HG03565 (cell line): ENCODE measurements around the gene SLFN12.
"Not testable (repeated sequence)": the region's sequence is repeated elsewhere in the genome, so short reads cannot be mapped to it uniquely, and the experiment has no call there.

Experiments
- ATAC-seq: cut with Tn5 transposase; IDR thresholded peaks from one replicate; pipeline ENCODE4 v1.9.1; 2021; ENCODE audit warnings: mild to moderate bottlenecking, moderate library complexity; ENCODE audit not compliant: unreplicated experiment

SLFN12 gene

DNA sequence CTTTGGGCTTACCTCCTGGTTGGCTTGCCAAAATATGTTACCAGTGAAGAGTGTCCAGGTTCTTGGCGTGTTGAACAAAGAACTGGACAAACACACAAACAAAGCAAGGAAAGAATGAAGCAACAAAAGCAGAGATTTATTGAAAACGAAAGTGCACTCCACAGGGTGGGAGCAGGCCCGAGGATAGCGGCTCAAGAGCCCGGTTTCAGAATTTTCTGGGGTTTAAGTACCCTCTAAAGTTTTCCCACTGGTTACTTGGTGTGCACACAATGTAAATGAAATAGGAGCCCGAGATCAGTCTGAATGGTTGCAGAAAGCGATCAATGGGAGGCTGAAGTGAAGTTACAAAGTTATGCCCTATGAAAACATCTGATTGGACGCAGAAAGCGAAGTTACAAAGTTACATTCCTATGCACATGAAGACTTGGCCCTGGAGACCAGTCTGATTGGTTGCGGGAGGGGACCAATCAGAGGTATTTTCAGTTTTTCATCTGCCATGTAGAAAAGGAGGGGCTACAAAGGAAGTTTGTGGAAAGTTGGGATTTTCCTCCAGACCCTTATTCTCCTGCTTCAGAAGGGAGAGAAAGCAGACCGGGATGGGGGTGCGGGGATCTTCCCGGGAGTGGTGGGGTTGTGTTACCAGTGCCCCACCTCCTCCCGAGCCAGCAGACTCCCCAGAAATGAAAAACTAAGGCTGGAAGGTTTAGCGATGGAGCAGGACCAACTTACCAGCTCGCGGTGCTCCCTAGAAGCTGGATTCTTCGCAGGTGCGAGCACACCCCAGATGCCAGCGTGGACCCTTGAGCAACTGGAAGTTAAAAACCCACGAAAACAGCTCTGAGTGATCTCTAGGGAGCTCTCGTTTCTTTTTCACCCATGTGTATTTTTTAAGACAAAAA is at the start of gene SLFN12:
Gene SLFN12, minus strand, starts transcription at position 325 of the 899 bp plus-strand sequence. CDS start 9,472 bp downstream, outside the sequence.
- ATAC-seq: peak; percentile 70

DNA sequence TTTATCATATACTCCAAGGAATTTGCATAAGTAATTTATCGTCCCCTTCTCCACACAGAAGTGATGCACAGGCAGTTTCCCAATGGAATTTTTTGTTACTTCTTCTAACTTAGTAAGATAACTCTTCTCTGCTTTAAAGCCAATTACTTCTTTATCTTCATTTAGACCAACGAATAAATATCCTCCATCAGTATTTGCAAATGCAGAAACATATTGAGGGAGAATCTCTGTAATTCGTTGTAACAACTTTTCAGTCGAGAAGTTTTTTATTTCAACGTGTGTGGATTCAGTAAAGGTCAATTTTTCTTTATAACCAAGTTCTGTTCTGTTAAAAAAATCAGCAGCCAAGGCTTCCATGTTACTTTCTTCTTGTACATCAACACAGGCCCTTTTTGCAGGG is 47.0 kb upstream of the SLFN12 start:
- ATAC-seq: no peak

DNA sequence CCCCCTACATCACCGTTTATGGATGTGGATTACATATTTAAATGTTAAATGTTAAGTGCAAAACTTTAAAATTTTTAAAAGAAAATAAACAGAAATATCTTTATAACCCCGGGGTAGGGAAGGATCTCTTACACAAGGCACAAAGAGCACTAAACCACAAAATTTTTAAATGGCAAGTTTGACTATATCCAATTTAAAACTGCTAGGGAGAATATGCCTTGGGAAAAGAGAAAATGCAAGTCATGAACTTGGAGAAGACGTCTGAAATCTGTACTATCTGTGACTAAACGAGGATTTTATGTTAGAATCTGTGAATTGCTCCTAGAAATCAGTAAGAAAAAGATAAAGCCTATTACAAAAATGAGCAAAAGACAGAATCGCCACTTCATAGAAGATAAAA is 44.9 kb upstream of the SLFN12 start:
- no peak for ATAC-seq

DNA sequence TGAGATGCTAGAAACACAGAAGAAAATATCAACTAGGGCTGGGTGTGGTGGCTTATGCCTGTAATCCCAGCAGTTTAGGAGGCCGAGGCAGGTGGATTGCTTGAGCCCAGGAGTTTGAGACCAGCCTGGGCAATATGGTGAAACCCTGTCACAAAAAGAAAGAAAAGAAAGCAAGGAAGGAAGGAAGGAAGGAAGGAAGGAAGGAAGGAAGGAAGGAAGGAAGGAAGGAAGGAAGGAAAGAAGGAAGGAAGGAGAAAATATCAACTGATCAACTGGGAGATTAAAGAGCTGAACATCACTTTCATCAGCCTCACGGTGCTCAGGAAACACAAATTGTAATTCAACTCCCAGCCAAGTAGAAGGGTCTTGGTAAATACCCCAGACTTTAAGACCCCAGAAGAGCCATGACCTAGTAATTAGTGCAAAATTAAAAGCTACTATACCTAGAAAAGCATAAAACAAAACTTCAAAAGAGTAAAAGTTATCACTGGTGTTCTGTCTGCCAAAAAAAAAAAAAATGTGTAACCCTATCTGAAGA is 44.1 kb upstream of the SLFN12 start:
- ATAC-seq: no peak

DNA sequence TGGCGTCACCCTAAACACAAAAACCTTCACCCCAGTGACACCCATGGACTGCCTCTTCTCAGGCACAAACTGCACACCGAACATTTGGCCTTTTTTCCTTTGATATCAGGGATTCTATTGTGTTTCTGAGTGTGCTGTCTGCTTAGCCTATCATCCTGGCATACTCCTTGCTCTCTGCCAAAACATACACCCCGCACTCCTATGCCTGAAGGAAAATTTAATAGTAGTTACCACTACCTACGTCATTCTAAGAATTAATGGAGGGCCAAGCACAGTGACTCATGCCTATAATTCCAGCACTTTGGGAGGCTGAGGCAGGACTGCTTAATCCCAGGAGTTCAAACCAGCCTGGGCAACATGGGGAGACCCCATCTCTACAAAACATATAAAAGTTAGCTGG is 36.2 kb upstream of the SLFN12 start:
- ATAC-seq: no peak

DNA sequence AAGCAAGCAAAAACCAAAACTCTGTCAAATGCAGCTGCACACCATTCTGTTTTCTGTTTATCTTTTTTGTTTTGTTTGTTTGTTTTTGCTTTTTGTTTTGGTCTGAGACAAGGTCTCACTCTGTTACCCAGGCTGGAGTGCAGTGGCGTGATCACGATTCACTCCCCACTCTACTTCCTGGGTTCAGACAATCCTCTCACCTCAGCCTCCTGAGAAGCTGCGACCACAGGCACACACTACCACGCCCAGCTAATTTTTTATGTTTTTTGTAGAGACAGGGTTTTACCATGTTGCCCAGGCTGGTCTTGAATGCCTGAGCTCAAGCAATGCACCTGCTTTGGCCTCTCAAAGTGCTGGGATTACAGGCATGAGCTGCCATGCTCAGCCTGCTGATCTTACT is 35.5 kb upstream of the SLFN12 start:
- ATAC-seq: no peak

DNA sequence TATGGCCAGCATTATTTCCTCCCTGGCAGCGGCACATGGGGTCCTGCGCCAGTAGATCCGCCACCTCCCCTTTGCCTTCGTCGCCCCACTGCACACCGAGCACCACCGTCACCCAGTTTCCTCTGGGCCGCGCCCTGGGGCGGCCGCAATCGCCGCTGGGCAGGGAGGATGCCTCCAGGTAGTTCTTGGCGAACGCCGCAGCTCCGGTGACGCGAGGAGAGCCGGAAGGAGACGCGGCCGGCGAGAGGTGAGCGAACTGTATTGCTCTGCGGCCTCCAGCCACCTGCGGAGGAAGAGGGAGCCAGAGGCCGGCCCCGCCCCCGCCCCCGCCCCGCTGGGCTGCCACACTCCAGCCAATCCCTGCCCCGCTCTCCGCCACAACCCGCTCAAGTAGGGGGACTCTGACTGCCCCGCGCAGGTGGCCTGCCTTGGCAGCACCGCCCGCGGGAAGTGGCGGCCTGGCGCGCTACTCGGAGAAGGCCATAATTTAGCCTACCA is 28.1 kb upstream of the SLFN12 start:
- ATAC-seq: peak; percentile 71

DNA sequence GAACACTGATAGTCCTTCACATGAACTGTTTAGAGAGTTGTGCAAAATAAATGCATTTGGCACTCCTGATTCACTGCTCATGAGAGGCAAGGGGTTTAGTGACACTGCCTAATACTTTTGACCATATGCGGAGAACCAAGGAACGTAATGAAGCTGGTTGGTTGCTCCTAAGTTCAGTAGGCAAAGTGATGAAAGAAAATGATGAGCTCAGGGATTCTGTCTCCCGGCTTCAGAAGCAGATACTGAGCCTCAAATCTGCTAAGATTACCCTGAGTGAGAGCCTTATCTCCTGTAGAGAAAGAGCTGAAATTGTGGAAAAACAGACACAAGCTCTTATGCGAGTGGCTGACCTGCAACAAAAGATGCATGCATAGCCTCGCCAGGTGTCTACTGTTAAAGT is 21.7 kb upstream of the SLFN12 start:
- not testable (repeated sequence) for ATAC-seq

DNA sequence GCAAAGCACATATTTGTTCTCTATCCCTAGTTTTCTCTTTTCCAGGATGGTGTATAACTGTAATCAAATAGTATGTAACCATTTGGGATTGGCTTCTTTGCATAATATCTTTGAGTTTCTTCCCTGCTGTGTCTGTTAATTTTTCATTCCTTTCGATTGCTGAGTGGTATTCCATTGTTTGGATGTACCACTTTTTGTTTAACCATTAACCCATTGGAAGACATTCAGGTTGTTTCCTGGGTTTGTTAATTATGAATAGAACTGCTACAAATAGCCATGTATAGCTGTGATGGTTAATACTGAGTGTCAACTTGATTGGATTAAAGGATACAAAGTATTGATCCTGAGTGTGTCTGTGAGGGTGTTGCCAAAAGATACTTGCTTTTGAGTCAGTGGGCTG is 20.9 kb upstream of the SLFN12 start:
- ATAC-seq: no peak

DNA sequence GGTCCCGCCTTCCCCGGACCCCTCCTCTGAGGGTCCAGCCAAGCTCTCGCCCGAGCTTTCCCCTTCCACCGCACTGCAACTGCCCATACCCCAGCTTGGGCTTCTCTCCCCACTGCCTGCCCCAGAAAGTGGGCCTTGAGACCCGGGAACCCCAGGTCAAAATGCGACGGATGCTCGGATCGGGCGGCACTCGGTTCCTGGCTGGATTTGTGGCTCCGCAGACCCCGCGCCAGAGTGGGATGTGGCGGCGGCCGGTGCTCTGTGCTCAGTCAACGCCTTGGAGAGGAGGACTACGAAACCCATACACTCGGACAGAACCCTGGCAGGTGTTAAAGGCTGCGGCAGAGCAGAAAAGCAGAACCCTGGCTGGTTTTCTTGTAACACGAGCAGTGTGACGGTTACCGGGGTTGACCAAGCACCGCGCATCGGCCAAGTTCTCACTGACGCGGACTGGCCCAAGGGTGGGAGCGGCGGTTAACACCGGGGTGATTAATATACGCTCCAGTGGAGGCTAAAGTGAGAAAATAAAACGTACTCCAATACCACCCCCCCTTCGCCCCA is 17.2 kb upstream of the SLFN12 start:
- ATAC-seq: no peak

DNA sequence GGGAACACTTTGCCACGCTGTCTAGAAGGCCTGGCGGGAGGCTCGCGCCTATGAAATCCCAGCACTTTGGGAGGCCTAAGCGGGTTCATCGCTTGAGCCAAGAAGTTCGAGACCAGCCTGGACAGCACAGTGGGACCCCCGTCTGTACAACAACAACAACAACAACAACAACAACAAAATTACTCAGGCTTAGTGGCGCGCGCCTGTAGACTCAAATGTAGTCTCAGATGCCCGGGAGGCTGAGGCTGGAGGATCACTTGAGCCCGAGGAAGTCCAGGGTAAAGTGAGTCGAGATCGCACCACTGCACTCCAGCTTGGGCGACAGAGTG is 16.6 kb upstream of the SLFN12 start:
- ATAC-seq: no peak

DNA sequence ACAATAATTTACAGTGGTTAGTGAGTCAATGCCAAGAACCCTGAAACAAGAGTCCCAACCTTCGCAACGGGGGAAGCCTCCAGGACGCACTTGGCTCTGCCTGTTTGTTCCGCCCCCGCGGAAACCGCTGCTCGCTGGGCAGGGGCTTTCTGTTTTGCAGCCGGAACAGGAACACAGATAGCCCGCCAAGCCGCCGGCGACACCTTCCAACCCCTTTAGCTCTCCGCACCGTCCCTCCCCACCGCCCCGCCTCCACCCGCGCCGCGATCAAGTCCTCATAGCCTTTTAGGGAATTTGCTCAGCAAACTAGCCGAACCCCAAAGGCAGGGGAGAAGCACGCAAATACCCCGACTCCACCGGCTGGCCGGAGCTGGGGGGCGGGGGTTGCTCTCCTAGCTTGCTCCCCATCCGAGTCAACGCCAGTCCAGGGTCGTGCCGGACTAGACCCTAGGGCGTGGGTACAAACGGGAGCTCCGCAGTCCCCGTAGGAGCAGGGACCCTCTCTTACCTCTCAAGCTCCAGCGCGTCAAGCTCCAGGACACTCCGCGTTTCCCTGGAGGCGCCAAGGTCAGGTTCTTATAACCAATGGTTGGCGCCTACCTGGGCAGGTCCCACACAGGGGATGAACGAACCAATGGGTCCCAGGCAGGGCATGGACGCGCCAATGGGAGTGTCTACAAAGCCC is 16.1 kb upstream of the SLFN12 start, which contains the start of gene SLFN13:
Gene SLFN13, minus strand, starts transcription at position 553 of the 685 bp plus-strand sequence. CDS start 3,086 bp downstream, outside the sequence.
- peak; percentile 63 for ATAC-seq

DNA sequence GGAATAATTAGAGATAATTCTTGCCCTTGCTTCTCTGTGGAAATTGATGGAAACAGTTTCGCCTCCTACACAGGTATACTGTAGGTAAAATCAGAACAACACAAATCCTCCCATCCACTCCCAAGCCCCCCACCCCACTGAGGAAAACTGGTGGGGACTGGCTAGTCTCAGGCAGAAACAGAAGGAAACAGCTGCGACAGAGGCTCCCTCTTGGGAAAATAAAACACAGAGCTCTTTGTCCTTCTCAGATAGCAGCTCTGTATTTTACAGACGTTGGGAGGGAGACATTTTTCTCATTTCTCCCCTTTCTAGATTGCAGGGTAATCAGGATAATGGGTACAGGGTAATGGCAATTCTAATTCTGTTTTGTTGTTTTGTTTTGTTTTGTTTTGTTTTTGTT is 15.2 kb upstream of the SLFN12 start:
- no peak for ATAC-seq

DNA sequence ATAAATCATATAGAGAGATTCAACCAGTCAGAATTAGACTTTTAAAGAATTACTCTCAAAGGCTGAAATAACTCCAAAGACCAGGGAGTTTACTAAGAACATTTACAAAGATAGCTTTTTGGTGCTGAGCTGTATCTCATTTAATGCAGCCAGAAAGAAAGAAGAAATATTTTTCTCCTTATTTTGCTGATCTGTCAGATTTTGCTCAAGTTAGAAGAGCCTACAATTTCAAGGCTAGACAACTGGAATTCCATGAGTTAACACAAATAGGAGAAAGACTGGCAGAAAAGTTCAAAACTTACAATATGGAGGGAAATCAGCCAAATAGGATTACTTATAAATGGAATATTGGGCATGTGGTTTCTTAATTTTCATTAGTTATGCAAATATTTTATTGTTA is 6.1 kb upstream of the SLFN12 start:
- no peak for ATAC-seq

DNA sequence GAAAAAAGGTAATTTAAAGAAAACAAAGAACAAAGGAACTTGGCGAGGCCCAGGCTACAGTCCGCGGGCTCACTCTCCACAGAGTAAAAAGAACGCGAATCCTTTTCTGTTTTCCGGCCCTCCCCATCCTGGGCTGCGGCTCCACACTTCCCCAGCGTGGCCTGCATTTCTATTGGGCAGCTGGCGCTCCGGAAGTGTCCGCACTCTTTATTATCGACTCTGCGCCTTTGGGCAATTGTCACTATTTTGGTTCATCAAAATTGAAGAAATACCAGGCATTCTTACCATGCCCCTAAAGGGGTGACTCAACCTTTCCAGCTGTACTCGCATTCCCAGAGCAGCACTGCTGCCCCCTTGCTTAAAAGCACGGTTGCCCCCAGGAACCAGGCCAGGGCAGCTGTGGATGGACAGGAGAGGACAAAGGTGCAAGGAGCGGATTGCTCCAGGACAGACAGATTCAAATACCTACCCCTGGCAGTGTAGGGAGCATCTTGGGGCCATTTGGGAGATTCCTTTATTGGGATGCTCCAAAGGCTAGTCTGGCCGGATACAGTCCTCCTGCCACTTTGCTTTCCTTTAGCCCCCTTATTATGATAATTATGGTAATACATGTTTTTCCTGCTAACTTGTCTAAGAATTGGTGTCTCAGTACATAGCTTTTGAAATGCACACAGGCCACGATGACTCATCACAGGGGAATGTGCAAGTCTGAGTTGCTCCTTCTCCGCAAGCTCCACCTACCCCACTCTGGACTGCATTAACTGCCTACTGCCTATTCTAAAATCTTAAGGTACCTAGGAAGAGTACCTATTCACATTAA is 985 bp upstream of the SLFN12 start:
- no peak for ATAC-seq

DNA sequence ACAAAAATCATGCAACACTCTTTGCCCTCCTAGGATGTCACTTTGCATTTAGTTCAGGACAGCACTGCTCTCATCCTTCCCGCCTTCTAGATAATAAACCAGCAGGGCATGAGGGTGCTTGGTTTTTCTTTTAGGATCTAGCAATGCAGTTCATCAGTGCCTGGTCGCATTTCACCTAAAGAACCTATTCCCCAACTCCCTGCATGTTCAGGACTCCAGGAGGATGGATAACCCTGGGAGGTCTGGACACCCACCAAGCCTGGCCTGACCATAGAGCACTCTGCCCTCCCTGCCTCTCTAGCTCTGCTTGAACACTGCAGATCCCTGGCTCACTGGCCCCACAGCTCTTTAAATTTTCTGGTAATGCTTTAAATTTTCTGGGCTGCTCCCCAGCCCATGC is 2.6 kb downstream of the SLFN12 start:
- no peak for ATAC-seq

DNA sequence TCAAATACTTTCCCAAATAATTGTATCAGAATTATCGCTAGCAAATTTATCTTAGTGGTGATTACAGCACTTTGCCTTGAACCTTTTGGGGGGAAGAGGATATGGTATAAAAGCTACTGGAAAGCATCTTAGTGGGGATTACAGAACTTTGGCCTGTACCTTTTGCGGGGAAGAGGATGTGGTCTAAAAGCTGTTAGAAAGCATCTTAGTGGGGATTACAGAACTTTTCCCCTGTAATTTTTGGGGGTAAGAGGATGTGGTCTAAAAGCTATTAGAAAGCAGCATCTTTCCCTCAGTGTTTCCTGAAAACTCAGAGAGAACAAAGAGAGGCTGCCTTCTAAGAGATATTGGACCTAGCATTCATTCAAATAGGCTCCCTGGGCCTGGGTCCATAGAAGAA is 4.1 kb downstream of the SLFN12 start:
- ATAC-seq: no peak

DNA sequence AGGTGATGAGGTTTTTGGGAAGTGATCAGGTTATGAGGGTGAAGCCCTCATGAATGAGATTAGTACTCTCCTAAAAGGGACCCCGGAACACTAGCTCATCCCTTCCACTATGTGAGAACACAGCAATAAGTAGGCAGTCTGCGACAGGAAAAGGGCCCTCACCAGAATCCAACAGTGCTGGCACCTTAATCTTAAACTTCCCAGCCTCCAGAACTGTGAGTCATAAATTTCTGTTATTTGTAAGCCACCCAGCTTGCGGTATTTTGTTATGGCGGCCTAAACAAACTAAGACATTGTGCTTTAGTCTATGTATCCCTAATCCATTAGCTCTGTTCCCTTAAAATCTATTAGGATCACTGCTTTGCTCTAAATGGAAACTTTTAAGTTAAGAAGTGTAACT is 8.5 kb downstream of the SLFN12 start:
- no peak for ATAC-seq

DNA sequence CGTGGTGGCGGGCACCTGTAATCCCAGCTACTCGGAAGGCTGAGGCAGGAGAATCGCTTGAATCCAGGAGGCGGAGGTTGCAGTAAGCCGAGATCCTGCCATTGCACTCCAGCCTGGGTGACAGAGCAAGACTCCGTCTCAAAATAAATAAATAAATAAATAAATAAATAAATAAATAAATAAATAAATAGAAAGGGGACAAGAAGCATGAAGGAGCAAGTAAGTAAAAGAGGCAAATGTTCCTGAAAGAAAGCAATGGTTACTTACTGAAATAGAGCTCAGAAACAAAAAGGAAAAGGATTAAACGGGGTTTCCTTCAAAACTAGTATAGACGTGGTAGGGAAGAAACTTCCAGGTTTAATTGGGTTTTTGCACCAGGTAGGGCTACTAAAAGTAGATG is 11.2 kb downstream of the SLFN12 start:
- ATAC-seq: not testable (repeated sequence)

DNA sequence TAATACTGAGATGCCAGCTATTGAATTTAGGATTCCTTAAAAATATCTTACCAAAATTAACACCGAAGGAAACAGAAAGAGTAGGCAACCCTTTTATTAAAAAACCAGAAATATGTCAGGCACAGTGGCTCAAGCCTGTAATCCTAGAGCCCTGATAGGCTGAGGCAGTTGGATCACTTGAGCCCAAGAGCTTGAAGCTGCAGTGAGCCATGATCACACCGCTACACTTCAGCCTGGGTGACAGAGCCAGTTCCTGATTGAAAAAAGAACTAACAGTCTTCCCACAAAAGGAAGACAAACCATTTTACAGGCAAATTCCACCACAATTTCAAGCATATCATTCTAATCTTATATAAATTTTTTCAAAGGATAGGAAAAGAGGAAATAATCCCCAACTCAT is 15.6 kb downstream of the SLFN12 start:
- no peak for ATAC-seq

DNA sequence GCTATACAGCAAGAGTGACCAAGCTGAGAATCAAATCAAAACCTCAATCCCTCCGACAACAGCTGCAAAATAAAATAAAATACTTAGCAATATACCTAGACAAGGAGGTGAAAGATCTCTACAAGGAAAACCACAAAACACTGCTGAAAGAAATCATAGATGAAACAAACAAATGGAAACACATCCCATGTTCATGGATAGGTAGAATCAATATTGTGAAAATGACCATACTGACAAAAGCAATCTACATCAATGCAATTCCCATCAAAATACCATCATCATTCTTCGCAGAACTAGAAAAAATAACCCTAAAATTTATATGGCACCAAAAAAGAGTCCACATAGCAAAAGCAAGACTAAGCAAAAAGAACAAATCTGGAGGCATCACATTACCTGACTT is 17.6 kb downstream of the SLFN12 start:
- ATAC-seq: not testable (repeated sequence)
